NCI-H82 treated with DMSO at 0.1 percent for 48 hours (cell line): ENCODE measurements around the gene FBXO42.

Experiments
- DNase-seq: peaks from one replicate; lab custom pipeline; 2025; ENCODE audit not compliant: unreplicated experiment; lab: John Stamatoyannopoulos, UW

Gene FBXO42

DNA sequence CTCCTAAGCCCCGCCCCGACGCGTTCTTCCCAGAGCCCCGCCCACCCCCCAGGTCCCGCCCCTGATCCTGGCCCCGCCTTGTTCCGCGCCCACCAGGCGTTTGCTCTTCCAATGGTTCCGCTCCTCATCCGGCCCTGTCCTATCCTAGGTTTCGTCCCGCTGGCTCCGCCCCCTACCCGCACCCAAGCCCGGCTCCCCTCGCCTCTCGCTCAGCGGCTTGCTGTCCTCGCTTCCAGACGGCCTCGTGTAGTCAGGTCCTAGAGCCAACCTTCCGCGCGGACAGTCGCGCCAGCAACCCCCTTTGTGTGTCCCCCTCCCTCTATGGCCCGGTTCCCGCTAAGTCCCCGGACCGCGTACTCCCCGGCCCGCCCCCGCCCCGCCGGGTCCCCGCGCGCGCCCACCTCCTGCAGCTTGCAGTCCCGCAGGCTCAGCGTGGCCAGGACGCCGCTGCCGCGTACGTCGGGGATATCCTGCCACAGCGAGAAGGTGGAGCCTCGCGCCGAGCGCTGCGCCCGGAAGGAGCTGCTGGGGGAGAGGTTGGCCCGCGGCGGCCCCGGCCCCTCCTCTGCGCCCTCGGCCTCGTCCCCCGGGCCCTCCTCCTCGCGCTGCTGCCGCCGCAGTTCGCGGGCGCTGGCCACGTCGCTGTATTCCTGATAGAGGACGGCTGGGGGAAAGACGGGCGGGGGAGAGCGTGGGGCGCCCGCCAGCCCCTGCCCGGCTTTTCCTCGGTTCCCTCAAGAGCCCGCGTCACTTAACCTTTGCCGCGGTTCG, 145.5 kb downstream of the FBXO42 start:
- DNase-seq: peak; percentile 97

DNA sequence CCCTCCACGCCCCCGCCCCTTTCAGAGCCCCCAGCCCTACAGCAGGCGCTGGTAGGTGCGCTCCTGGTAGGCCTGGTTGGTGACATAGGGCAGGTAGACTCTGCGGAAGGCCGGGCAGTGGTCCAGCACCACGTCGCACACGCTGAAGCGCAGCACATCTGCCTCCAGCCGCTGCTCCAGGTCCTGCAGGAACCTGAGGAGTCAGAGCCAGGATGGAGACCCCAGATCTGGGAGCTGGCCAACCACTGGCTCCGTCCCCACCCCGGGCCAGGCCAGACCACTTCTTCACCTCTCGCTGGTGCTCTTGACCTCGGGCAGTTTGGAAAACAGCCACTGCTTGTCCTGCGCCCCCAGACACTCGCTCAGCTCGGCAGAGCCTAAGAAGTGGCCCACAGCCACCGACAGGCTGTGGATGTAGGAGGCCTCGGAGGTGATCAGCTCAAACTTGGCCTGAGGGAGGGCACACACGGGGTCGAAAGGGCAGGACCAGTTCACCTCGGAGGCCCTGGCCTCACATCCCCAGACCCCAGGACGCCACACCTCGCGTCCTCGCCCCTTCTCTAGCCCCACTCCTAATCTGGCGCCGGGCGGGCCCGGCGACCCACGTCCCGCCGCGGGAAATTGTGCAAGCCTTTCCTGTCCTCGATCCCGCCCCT, 146.3 kb downstream of the FBXO42 start:
- DNase-seq: no peak

DNA sequence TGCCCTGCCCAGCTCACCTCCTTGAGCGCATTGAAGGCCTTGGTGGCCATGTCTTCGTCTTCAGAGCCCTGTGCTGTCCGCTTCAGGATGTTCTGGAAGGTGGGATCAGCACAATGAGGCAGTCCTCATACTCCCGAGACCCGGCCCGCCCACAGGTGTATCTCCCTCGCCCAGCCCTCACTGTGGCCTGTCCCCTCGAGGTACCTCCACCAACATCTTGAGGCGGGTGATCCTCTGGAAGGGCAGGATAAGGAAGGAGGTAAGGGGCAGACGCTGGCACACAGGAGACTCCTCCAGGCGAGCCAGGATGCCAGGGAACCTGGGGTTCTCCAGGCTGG, 147.0 kb downstream of the FBXO42 start:
- no peak for DNase-seq

GRCh38 chr1:16204634-16205333, 147.5 kb downstream of the FBXO42 start:
- no peak for DNase-seq

- DNase-seq: no peak
Measured at GRCh38 chr1:16204216-16204615, 148.1 kb downstream of the FBXO42 start.

GRCh38 chr1:16203550-16203949, 148.7 kb downstream of the FBXO42 start:
- no peak for DNase-seq

DNA sequence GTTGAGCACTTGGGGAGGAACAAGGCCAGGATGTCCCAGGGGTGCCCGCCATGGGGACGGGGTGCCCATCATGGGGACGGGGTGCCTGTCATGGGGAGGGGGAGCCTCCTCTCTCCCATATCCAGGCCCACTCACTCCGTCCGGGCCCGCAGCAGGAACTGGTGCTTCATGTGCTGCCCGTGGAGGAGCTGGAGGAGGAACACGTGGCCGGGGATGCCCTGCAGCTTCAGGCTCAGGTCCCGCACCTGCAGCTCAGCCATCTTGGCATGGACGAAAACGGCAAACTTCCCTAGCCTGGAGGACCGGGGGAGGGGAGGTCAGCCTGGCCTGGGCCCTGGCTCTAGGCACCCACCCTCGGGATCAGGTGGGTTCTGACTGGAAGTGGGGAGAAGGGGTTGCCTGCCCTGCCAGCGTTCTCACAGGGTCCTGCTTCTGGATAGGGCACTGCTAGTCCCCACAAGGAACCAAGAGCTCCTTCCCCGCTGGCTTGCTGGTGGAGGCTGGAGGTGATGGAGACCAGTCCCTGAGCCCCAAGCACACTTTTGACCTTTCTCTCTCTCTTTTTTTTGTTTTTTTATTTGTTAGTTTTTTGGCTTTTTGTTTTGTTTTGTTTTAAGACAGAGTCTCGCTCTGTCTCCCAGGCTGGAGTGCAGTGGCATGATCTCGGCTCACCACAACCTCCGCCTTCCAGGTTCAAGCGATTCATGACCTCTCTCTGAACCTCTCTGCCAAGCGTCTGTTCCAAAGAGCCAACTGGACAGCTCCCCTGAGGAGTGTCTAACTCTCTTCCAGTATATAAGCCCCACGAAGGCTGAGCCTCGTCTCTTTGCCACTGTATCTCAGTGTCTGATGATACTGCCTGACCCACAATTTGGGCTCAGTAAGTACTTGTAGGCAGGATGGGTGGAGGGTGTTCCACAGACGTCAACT, 149.7 kb downstream of the FBXO42 start:
- no peak for DNase-seq

DNA sequence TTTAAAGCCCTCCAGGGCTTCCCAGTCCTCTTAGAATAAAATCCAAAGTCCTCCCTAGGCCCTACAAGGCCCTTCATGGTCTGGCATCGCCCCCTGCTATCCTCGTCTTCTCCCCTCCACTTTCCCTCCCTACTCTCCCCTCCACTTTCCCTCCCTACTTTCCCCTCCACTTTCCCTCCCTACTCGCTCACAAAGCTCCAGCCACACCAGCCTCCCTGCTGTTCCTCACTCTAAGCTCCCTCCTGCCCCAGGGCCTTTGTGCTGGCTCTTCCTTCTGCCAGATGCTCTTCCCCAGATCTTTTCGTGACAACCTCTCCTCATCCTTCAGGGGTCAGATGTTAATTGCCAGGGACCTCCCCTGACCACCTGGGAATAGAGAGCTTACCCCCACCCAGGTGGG, 152.6 kb downstream of the FBXO42 start:
- DNase-seq: no peak

GRCh38 chr1:16199157-16199501, 153.2 kb downstream of the FBXO42 start:
- no peak for DNase-seq

GRCh38 chr1:16198444-16199156, 153.7 kb downstream of the FBXO42 start:
- no peak for DNase-seq

DNA sequence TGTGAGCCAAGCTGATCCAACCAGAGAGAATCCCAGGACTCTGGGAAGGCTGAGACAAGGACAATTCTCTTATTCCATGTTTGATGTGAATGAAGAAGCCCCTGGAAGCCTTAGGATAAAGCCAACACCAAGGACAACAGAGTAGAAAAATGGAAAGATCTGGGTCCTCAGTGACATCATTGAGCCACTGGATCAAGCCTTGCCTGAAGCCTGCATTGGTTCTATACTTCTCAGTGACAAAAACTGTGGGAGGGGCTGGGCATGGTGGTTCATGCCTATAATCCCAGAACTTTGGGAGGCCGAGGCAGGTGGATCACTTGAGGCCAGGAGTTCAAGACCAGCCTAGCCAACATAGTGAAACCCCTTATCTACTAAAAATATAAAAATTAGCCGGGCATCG, 155.4 kb downstream of the FBXO42 start:
- DNase-seq: no peak
